Right forelimb (tissue), 1 donor: Measurements from ENCODE around the gene OR52A1.
"Not testable (repeated sequence)": the region's sequence is repeated elsewhere in the genome, so short reads cannot be mapped to it uniquely, and the experiment has no call there.

Source experiments
- DNase-seq: peaks from one replicate; pipeline ENCODE4 v3.0.0-alpha.2; 2018

The OR52A1 gene

GRCh38 chr11:5154657-5155056, at the start of gene OR52A1:
Gene OR52A1 (minus strand): TSS chr11:5154757. CDS start chr11:5152369, 2,388 bp downstream.
- no peak for DNase-seq

- no peak for DNase-seq
Observed at GRCh38 chr11:5203366-5203765, 48.8 kb upstream of the OR52A1 start.

GRCh38 chr11:5200582-5200981, 46.0 kb upstream of the OR52A1 start, which contains the start of gene OR51V1:
Gene OR51V1 (minus strand): TSS chr11:5200682. CDS start chr11:5200682, 0 bp downstream.
- no peak for DNase-seq

DNA sequence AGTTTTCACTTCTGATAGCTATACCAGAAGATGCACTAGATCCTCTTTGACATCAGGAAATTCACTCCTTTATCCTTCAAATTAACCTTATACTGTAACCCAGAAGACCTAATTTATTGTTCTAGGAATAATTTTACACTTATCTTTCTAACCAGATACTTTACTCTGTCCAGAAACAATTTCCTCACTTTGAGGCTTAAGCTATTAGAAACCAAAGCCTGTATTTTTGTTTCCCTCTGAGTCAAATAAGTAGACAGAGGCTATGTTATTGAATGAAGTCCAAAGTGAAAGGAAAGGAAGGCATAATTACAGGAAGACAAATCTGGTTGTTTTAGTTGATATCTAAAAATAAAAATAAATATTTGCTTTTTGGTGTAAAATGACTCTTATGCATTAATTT, 43.7 kb upstream of the OR52A1 start:
- DNase-seq = no peak

DNA sequence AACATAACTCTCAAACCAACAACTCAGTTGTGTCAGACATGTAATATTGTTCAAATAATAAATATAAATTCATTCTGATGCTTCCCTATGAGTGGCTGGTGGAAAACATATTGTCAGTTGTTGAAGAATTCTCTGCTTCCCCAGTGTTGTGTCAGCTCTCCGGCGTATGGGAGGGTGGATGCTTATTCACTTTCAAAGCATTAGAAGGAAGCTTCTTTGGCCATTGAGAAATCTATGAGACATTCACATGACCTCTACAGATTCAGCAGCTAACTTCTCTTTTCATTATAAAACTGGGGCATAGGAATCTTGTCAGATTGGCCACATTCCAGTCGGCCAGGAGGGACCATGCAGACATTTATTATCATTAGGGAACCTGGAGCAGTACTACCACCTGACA, 43.0 kb upstream of the OR52A1 start:
- no peak for DNase-seq

DNA sequence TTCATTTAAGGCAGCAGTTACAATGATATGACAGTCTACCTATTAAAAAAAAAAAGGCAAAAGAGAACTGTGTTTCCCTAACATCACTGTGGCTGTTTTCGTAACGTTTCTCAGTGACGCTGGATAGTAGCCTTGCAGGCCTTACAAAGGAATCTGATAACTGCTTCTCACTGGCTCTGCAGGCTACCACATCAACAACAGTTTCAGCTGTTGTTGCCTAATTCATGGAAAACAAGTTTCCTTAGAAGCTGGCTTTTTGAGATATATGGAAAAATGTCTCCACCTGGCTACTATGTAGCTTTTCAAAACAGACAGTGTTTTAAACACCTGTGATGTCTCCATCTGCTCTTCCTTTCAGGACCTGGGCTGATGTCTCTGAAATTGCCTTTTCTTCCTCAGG, 42.2 kb upstream of the OR52A1 start:
- DNase-seq = no peak

- DNase-seq = no peak
Observed at GRCh38 chr11:5196067-5196466, 41.5 kb upstream of the OR52A1 start.

- no peak for DNase-seq
Observed at GRCh38 chr11:5192738-5193137, 38.2 kb upstream of the OR52A1 start.

- no peak for DNase-seq
Observed at GRCh38 chr11:5188201-5188600, 33.6 kb upstream of the OR52A1 start.

DNA sequence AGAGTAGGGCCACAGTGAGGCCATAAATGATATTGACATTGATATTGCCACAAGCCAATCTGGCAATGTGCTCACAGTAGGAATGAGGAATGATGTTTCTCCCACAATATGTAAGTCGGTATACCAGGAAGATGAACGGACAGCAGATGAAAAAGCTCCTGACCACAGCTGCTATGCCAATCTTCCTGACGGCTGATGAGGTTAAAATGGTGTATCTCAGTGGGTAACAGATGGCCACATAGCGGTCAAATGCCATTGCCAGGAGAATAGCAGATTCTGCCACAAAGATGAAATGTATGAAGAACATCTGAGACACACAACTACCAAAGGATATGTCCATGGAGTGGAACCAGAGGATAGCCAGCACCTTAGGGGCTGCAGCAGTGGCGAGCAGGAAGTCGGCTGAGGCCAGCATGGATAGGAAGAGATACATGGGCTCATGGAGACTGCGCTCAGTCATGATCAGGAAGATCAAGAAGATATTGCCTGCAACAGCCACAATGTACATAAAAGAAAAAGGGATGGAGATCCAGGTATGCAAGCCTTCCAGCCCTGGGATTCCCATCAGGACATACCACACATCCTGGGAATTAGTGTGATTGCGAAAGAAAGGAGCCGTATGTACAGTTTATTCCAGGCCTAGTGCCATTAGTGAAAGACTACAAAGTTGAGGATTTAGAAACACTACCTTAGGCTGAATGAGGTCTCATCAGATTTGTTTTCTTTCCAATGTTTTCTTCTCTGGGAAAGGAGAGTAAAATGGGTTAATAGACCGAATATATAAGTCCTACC, 23.7 kb upstream of the OR52A1 start:
- DNase-seq = no peak

GRCh38 chr11:5174934-5175333, 20.4 kb upstream of the OR52A1 start:
- no peak for DNase-seq

- DNase-seq = no peak
Observed at GRCh38 chr11:5171856-5172255, 17.3 kb upstream of the OR52A1 start.

DNA sequence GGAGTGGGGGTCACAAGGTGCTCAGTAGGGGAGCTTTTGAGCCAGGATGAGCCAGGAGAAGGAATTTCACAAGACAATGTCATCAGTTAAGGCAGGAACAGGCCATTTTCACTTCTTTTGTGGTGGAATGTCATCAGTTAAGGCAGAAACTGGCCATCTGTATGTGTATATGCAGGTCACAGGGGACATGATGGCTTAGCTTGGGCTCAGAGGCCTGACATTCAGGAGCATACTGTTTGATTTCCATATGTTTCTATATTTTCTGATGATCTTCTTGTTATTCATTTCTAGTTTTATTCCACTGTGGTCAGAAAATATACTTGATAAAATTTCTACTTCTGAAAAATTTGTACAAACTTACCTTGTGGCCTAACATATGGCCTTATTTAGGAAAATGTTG, 11.3 kb upstream of the OR52A1 start:
- DNase-seq = not testable (repeated sequence)

- not testable (repeated sequence) for DNase-seq
Observed at GRCh38 chr11:5164807-5165206, 10.2 kb upstream of the OR52A1 start.

DNA sequence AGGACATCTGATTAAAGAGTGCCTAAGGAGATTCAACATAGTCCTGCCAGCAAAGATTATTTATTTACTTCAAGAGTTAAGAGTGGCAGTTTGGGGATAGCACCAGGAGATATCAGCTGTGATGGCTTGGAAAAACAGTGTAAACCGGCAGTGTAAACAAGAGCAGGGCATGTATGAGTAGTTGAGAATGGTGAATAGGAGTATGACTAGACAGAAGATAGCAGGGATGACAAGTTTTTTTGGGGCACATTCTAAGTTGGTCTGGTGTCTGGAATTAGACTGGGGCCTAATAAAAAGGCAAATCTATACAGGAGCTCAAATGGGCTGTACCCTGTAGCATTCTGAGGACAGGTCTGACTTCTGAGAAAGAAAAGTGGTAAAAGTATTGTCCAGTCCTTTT, 6.5 kb upstream of the OR52A1 start:
- not testable (repeated sequence) for DNase-seq

- DNase-seq = not testable (repeated sequence)
Observed at GRCh38 chr11:5160217-5160616, 5.7 kb upstream of the OR52A1 start.

GRCh38 chr11:5159806-5160205, 5.2 kb upstream of the OR52A1 start:
- DNase-seq = no peak

DNA sequence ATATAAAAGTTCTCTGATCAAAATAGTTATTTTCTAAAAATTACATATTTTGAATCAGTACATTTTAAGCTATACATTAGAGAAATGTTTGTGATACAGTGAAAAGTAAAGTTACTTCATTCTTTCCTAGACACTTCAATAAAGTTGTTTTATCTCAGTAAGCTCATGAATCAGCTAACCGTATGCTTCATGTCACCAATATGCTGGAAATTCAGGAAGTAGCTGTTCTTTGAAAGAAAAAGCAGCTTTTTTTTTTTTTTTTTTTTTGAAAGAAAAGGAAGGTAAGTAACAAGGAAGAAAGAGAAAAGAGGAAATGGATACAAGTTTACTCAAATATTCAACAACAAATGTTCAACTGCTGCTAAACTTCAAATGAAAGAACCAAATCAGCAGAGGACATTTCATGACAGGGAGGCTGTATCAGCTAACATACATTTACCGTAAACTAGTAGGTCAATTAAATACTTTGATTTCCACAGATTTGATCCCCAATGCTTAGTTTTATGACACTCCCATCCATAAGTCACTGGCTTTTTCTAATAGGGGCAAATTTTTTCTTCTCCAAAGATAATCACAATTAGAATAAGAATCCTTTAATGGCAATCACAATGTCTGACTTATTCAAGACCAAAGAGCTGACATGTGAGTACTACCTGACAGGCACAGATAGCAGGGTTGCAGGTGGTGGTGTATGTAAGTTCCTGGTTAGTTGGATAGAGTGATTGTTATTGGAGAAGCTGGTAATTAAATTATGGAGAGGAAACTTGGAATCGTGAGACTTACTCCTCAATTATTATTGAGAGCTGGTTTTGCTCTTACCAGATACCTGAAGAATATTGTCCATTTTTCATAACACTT, 754 bp downstream of the OR52A1 start:
- DNase-seq = no peak

- DNase-seq = no peak
Observed at GRCh38 chr11:5151713-5152153, 2.8 kb downstream of the OR52A1 start.

- not testable (repeated sequence) for DNase-seq
Observed at GRCh38 chr11:5144206-5144605, 10.4 kb downstream of the OR52A1 start.

GRCh38 chr11:5137996-5138395, 16.6 kb downstream of the OR52A1 start, which contains the start of gene OR52A5:
Gene OR52A5 (minus strand): TSS chr11:5138356. CDS start chr11:5132642, 5,714 bp downstream.
- DNase-seq = no peak

- no peak for DNase-seq
Observed at GRCh38 chr11:5137014-5137413, 17.5 kb downstream of the OR52A1 start.

- DNase-seq = no peak
Observed at GRCh38 chr11:5136261-5136660, 18.3 kb downstream of the OR52A1 start.
